WI38 (cell line): Measurements from ENCODE around the gene TFR2.

ENCODE experiments used
- H3K4me3 ChIP-seq: 2 replicates; pipeline ENCODE4 v1.5.1; 2011; ENCODE audit warnings: low read depth, mild to moderate bottlenecking, control low read depth, low read length
- CTCF ChIP-seq: IDR thresholded peaks from 2 replicates; pipeline ENCODE4 v1.5.1; 2012; ENCODE audit warnings: low read depth, mild to moderate bottlenecking, control low read depth, low read length

Gene TFR2

GRCh38 chr7:100655908-100656674 lies 14.7 kb upstream of the TFR2 start, which contains the start of gene ACTL6B:
Gene ACTL6B (minus strand): TSS chr7:100656448. CDS start chr7:100656354, 94 bp downstream.
- no peak for TF ChIP-seq CTCF
- H3K4me3 ChIP-seq, result no peak within 1 kb of the TSS

- H3K4me3 ChIP-seq, result no peak overlapping the region
- no peak for TF ChIP-seq CTCF
These were observed 13.8 kb upstream of the TFR2 start for GRCh38 chr7:100654908-100655831.

GRCh38 chr7:100649826-100650565 lies 8.6 kb upstream of the TFR2 start:
- TF ChIP-seq CTCF, result no peak
- no peak overlapping the region for H3K4me3 ChIP-seq

GRCh38 chr7:100642534-100642907 lies 1.2 kb upstream of the TFR2 start:
- no peak for TF ChIP-seq CTCF
- no peak overlapping the region for H3K4me3 ChIP-seq

GRCh38 chr7:100641860-100642533 lies 645 bp upstream of the TFR2 start:
- TF ChIP-seq CTCF, result no peak
- no peak overlapping the region for H3K4me3 ChIP-seq

GRCh38 chr7:100640517-100641440 lies 573 bp downstream of the TFR2 start:
- TF ChIP-seq CTCF, result no peak
- H3K4me3 ChIP-seq, result no peak overlapping the region
